ENCODE measurements around the gene LARP1.

DNA sequence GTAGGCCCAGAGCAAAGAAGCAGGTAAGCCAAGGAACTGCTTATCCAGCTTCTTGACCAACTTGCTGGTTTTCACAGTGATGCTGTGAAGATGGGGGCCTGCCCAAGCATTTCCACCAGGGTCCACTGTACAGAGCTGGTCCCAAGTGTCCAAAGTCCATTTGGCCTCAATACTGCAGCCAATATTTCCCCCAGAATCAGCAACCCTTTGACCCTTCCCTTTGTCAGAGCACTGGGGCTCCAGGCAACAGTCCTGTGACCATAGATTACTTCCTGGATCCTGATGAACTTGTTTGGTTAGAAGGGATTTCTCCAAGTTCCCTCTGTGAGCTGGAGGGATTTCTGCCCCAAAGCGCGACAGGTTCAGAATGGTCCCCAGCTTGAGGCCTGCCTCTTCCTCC, 68.9 kb downstream of the LARP1 start:
- TF ChIP-seq TAF1 (IDR thresholded peaks at IDR 0.05; ENCODE audit: borderline replicate concordance, low read depth, low read length) = no peak
- TF ChIP-seq, protein P1, sequence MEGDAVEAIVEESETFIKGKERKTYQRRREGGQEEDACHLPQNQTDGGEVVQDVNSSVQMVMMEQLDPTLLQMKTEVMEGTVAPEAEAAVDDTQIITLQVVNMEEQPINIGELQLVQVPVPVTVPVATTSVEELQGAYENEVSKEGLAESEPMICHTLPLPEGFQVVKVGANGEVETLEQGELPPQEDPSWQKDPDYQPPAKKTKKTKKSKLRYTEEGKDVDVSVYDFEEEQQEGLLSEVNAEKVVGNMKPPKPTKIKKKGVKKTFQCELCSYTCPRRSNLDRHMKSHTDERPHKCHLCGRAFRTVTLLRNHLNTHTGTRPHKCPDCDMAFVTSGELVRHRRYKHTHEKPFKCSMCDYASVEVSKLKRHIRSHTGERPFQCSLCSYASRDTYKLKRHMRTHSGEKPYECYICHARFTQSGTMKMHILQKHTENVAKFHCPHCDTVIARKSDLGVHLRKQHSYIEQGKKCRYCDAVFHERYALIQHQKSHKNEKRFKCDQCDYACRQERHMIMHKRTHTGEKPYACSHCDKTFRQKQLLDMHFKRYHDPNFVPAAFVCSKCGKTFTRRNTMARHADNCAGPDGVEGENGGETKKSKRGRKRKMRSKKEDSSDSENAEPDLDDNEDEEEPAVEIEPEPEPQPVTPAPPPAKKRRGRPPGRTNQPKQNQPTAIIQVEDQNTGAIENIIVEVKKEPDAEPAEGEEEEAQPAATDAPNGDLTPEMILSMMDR (IDR thresholded peaks at IDR 0.05 in 2 of 3, conservative IDR thresholded peaks at IDR 0.05 in 1 of 3; ENCODE audit: control insufficient read depth in 2 of 3, extremely low read depth in 1 of 3, insufficient read depth in 1 of 3, low read depth in 3 of 3, low read length in 3 of 3) = no peak
- no peak for TF ChIP-seq RAD21 (IDR thresholded peaks at IDR 0.05; ENCODE audit: insufficient read depth, low read depth, low read length)
- TF ChIP-seq, protein P2, sequence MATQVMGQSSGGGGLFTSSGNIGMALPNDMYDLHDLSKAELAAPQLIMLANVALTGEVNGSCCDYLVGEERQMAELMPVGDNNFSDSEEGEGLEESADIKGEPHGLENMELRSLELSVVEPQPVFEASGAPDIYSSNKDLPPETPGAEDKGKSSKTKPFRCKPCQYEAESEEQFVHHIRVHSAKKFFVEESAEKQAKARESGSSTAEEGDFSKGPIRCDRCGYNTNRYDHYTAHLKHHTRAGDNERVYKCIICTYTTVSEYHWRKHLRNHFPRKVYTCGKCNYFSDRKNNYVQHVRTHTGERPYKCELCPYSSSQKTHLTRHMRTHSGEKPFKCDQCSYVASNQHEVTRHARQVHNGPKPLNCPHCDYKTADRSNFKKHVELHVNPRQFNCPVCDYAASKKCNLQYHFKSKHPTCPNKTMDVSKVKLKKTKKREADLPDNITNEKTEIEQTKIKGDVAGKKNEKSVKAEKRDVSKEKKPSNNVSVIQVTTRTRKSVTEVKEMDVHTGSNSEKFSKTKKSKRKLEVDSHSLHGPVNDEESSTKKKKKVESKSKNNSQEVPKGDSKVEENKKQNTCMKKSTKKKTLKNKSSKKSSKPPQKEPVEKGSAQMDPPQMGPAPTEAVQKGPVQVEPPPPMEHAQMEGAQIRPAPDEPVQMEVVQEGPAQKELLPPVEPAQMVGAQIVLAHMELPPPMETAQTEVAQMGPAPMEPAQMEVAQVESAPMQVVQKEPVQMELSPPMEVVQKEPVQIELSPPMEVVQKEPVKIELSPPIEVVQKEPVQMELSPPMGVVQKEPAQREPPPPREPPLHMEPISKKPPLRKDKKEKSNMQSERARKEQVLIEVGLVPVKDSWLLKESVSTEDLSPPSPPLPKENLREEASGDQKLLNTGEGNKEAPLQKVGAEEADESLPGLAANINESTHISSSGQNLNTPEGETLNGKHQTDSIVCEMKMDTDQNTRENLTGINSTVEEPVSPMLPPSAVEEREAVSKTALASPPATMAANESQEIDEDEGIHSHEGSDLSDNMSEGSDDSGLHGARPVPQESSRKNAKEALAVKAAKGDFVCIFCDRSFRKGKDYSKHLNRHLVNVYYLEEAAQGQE (IDR thresholded peaks at IDR 0.05; ENCODE audit: low read depth, low read length) = no peak
- TF ChIP-seq ATF2 (IDR thresholded peaks at IDR 0.05; ENCODE audit: low read length) = no peak
- no peak for TF ChIP-seq PRDM15 (CRISPR knock-in tag; IDR thresholded peaks at IDR 0.05)
- TF ChIP-seq BHLHE40 (IDR thresholded peaks at IDR 0.05; ENCODE audit: borderline replicate concordance in 1 of 2, low read depth in 2 of 2, low read length in 1 of 2) = no peak
- no peak for TF ChIP-seq CHD4 (IDR thresholded peaks at IDR 0.05)
- TF ChIP-seq ASH2L (IDR thresholded peaks at IDR 0.05; ENCODE audit: borderline replicate concordance, low read depth) = no peak

Data from GM12878 (cell line).